UCSD-AML1 (cell line): ENCODE measurements around the gene SLC39A13.

Experiments
- DNase-seq: peaks from one replicate; lab custom pipeline; 2025; ENCODE audit not compliant: unreplicated experiment; lab: John Stamatoyannopoulos, UW

Gene SLC39A13

GRCh38 chr11:47407746-47408590, at the start of gene SLC39A13:
SLC39A13 (plus strand) TSS chr11:47408590; CDS start chr11:47410095, 1,505 bp downstream.
- DNase-seq, result peak; percentile 98

GRCh38 chr11:47358731-47359051, 49.7 kb upstream of the SLC39A13 start:
- no peak for DNase-seq

- DNase-seq, result no peak
These were observed 49.2 kb upstream of the SLC39A13 start for GRCh38 chr11:47359162-47359561.

GRCh38 chr11:47359586-47359985, 48.8 kb upstream of the SLC39A13 start:
- DNase-seq, result peak; percentile 66

- DNase-seq, result no peak
These were observed 48.0 kb upstream of the SLC39A13 start for GRCh38 chr11:47360341-47360740.

- DNase-seq, result no peak
These were observed 47.0 kb upstream of the SLC39A13 start for GRCh38 chr11:47361419-47361818.

GRCh38 chr11:47366020-47366490, 42.3 kb upstream of the SLC39A13 start:
- DNase-seq, result no peak

- no peak for DNase-seq
These were observed 38.7 kb upstream of the SLC39A13 start for GRCh38 chr11:47369676-47370075.

GRCh38 chr11:47372422-47372821, 36.0 kb upstream of the SLC39A13 start:
- no peak for DNase-seq

- peak; percentile 82 for DNase-seq
These were observed 34.3 kb upstream of the SLC39A13 start for GRCh38 chr11:47373876-47374719.

- DNase-seq, result no peak
These were observed 33.7 kb upstream of the SLC39A13 start for GRCh38 chr11:47374720-47375019.

GRCh38 chr11:47375020-47375419, 33.4 kb upstream of the SLC39A13 start:
- no peak for DNase-seq

GRCh38 chr11:47375546-47376085, 32.8 kb upstream of the SLC39A13 start:
- DNase-seq, result no peak

GRCh38 chr11:47376107-47376524, 32.3 kb upstream of the SLC39A13 start:
- DNase-seq, result no peak

GRCh38 chr11:47376525-47377371, 31.6 kb upstream of the SLC39A13 start:
- DNase-seq, result peak; percentile 68

- no peak for DNase-seq
These were observed 30.8 kb upstream of the SLC39A13 start for GRCh38 chr11:47377571-47378009.

- peak; percentile 84 for DNase-seq
These were observed 30.2 kb upstream of the SLC39A13 start, which contains the start of gene SPI1 for GRCh38 chr11:47378010-47378835. SPI1 (minus strand) TSS chr11:47378547; CDS start chr11:47378353, 194 bp downstream.

- no peak for DNase-seq
These were observed 29.6 kb upstream of the SLC39A13 start for GRCh38 chr11:47378836-47379170.

- DNase-seq, result no peak
These were observed 29.1 kb upstream of the SLC39A13 start for GRCh38 chr11:47379317-47379716.

GRCh38 chr11:47380078-47380477, 28.3 kb upstream of the SLC39A13 start:
- DNase-seq, result no peak
